SIG-M5 treated with dmso at 0.1 percent for 504 hours (cell line): ENCODE results near the gene TNIP1.

Experiments used
- DNase-seq: peaks from one replicate; lab custom pipeline; 2025; ENCODE audit not compliant: unreplicated experiment; lab: John Stamatoyannopoulos, UW

Gene TNIP1

GRCh38 chr5:151106509-151106908 lies 25.7 kb upstream of the TNIP1 start:
- no peak for DNase-seq

GRCh38 chr5:151106043-151106442 lies 25.2 kb upstream of the TNIP1 start:
- DNase-seq: no peak

- DNase-seq: no peak
These were observed 24.7 kb upstream of the TNIP1 start for GRCh38 chr5:151105561-151105960.

- DNase-seq: no peak
These were observed 24.0 kb upstream of the TNIP1 start for GRCh38 chr5:151104795-151105194.

- DNase-seq: no peak
These were observed 20.9 kb upstream of the TNIP1 start for GRCh38 chr5:151101746-151102145.

- DNase-seq: no peak
These were observed 20.3 kb upstream of the TNIP1 start for GRCh38 chr5:151101151-151101550.

- no peak for DNase-seq
These were observed 19.8 kb upstream of the TNIP1 start for GRCh38 chr5:151100681-151101080.

- no peak for DNase-seq
These were observed 17.9 kb upstream of the TNIP1 start for GRCh38 chr5:151098768-151099121.

GRCh38 chr5:151097820-151098767 lies 17.3 kb upstream of the TNIP1 start:
- peak; percentile 74 for DNase-seq

GRCh38 chr5:151097061-151097460 lies 16.2 kb upstream of the TNIP1 start:
- DNase-seq: peak; percentile 83

GRCh38 chr5:151096001-151096373 lies 15.2 kb upstream of the TNIP1 start:
- no peak for DNase-seq

GRCh38 chr5:151095341-151096000 lies 14.6 kb upstream of the TNIP1 start:
- DNase-seq: no peak

GRCh38 chr5:151094852-151095245 lies 14.0 kb upstream of the TNIP1 start:
- DNase-seq: no peak

GRCh38 chr5:151094030-151094851 lies 13.4 kb upstream of the TNIP1 start:
- no peak for DNase-seq

GRCh38 chr5:151093476-151093889 lies 12.6 kb upstream of the TNIP1 start:
- peak; percentile 81 for DNase-seq

- peak; percentile 82 for DNase-seq
These were observed 11.9 kb upstream of the TNIP1 start for GRCh38 chr5:151092762-151093161.

GRCh38 chr5:151089726-151090125 lies 8.9 kb upstream of the TNIP1 start:
- no peak for DNase-seq

- DNase-seq: no peak
These were observed 8.2 kb upstream of the TNIP1 start for GRCh38 chr5:151088986-151089385.

GRCh38 chr5:151087486-151087885 lies 6.7 kb upstream of the TNIP1 start:
- DNase-seq: no peak

- DNase-seq: no peak
These were observed 6.1 kb upstream of the TNIP1 start for GRCh38 chr5:151086905-151087360.

- no peak for DNase-seq
These were observed 5.5 kb upstream of the TNIP1 start for GRCh38 chr5:151086192-151086869.
